H9 (cell line): ENCODE data around the gene MEG3. TPM values are rescaled to one million over a fixed set of nuclear protein-coding genes. Genes with fewer than 3 reads are reported as not detected.

Source experiments
- DNase-seq: peaks from one replicate; pipeline ENCODE4 v3.0.0-alpha.2; 2017
- H2AFZ ChIP-seq: one replicate; pipeline ENCODE4 v1.6.1; 2013; ENCODE audit warnings: mild to moderate bottlenecking, low read length, control low read depth, moderate library complexity
- H2AK5ac ChIP-seq: 2 replicates; pipeline ENCODE4 v1.6.1; 2013; ENCODE audit warnings: low read length, control low read depth, mixed read lengths; ENCODE audit not compliant: insufficient read length
- H2BK120ac ChIP-seq: one replicate; pipeline ENCODE4 v1.6.1; 2013; ENCODE audit warnings: low read depth, mild to moderate bottlenecking, low read length, control low read depth, inconsistent platforms; ENCODE audit not compliant: poor library complexity, severe bottlenecking
- H2BK12ac ChIP-seq: 2 replicates; pipeline ENCODE4 v1.6.1; 2013; ENCODE audit warnings: low read length, control low read depth, mixed read lengths, low read depth; ENCODE audit not compliant: insufficient read length
- H2BK15ac ChIP-seq: 2 replicates; pipeline ENCODE4 v1.6.1; 2013; ENCODE audit warnings: low read depth, low read length, control low read depth
- H2BK20ac ChIP-seq: one replicate; pipeline ENCODE4 v1.6.1; 2013; ENCODE audit warnings: low read depth, mild to moderate bottlenecking, low read length, control low read depth, inconsistent platforms; ENCODE audit not compliant: poor library complexity, severe bottlenecking
- H2BK5ac ChIP-seq: 2 replicates; pipeline ENCODE4 v1.6.1; 2013; ENCODE audit warnings: low read length, control low read depth, mixed read lengths; ENCODE audit not compliant: insufficient read length
- H3K14ac ChIP-seq: 2 replicates; pipeline ENCODE4 v1.6.1; 2013; ENCODE audit warnings: low read length, control low read depth; ENCODE audit not compliant: insufficient read depth
- H3K18ac ChIP-seq: 2 replicates; pipeline ENCODE4 v1.6.1; 2013; ENCODE audit warnings: low read depth, mild to moderate bottlenecking, mixed read lengths, low read length, control low read depth; ENCODE audit not compliant: insufficient read length
- H3K23ac ChIP-seq: 2 replicates; pipeline ENCODE4 v1.6.1; 2013; ENCODE audit warnings: low read length, control low read depth, mixed read lengths, low read depth; ENCODE audit not compliant: insufficient read length
- H3K23me2 ChIP-seq: 2 replicates; pipeline ENCODE4 v1.6.1; 2013; ENCODE audit warnings: low read depth, mild to moderate bottlenecking, mixed read lengths, low read length, control low read depth; ENCODE audit not compliant: insufficient read length, poor library complexity, severe bottlenecking
- H3K27ac ChIP-seq: 2 replicates; pipeline ENCODE4 v1.5.1; 2013; ENCODE audit warnings: low read length, control low read depth, mixed read lengths, low read depth; ENCODE audit not compliant: insufficient read length
- H3K27me3 ChIP-seq: 2 replicates; pipeline ENCODE4 v1.6.1; 2013; ENCODE audit warnings: low read length, control low read depth, inconsistent platforms; ENCODE audit not compliant: insufficient read depth
- H3K4ac ChIP-seq: 2 replicates; pipeline ENCODE4 v1.6.1; 2013; ENCODE audit warnings: low read depth, mild to moderate bottlenecking, control low read depth, inconsistent platforms, low read length, moderate library complexity
- H3K4me1 ChIP-seq: 2 replicates; pipeline ENCODE4 v1.6.1; 2013; ENCODE audit warnings: low read length, control low read depth, inconsistent platforms; ENCODE audit not compliant: insufficient read depth
- H3K4me2 ChIP-seq: 2 replicates; pipeline ENCODE4 v1.6.1; 2013; ENCODE audit warnings: low read length, control low read depth, mixed read lengths; ENCODE audit not compliant: insufficient read length, insufficient read depth
- H3K56ac ChIP-seq: 2 replicates; pipeline ENCODE4 v1.6.1; 2013; ENCODE audit warnings: low read depth, mild to moderate bottlenecking, mixed read lengths, low read length, control low read depth; ENCODE audit not compliant: insufficient read length
- H3K79me1 ChIP-seq: 2 replicates; pipeline ENCODE4 v1.6.1; 2013; ENCODE audit warnings: low read depth, mild to moderate bottlenecking, moderate library complexity, low read length, control low read depth, inconsistent platforms; ENCODE audit not compliant: insufficient read depth, poor library complexity, severe bottlenecking
- H3K79me2 ChIP-seq: 2 replicates; pipeline ENCODE4 v1.6.1; 2013; ENCODE audit warnings: low read length, control low read depth, inconsistent platforms; ENCODE audit not compliant: insufficient read depth
- H3K9ac ChIP-seq: 2 replicates; pipeline ENCODE4 v1.6.1; 2013; ENCODE audit warnings: low read length, control low read depth, mixed read lengths; ENCODE audit not compliant: insufficient read length; ENCODE audit errors: extremely low read depth
- H3K9me3 ChIP-seq: one replicate; pipeline ENCODE4 v1.6.1; 2013; ENCODE audit warnings: low read depth, low read length, inconsistent platforms; ENCODE audit not compliant: control insufficient read depth
- H3T11ph ChIP-seq: one replicate; pipeline ENCODE4 v1.6.1; 2013; ENCODE audit warnings: mild to moderate bottlenecking, low read length, control low read depth, inconsistent platforms
- H4K20me1 ChIP-seq: one replicate; pipeline ENCODE4 v1.6.1; 2013; ENCODE audit not compliant: control insufficient read depth, insufficient read length, insufficient read depth
- H4K5ac ChIP-seq: 2 replicates; pipeline ENCODE4 v1.6.1; 2013; ENCODE audit warnings: low read depth, mild to moderate bottlenecking, mixed read lengths, low read length, control low read depth; ENCODE audit not compliant: insufficient read length
- H4K8ac ChIP-seq: replicated peaks from 2 replicates; pipeline ENCODE4 v1.6.1; 2013; ENCODE audit warnings: low read length, control low read depth, mixed read lengths, low read depth; ENCODE audit not compliant: insufficient read length
- H4K91ac ChIP-seq: 2 replicates; pipeline ENCODE4 v1.6.1; 2013; ENCODE audit warnings: low read depth, mild to moderate bottlenecking, moderate library complexity, mixed read lengths, low read length, control low read depth; ENCODE audit not compliant: insufficient read length
- H3K27ac Mint-ChIP-seq, 3 experiments: 2 replicates in 2 of 3; 3 replicates in 1 of 3; pipeline ENCODE4 v1.8.0; 2020 to 2021; ENCODE audit warnings: mixed read lengths in 3 of 3, mild to moderate bottlenecking in 1 of 3, moderate library complexity in 1 of 3
- H3K27me3 Mint-ChIP-seq: 2 replicates; pipeline ENCODE4 v1.8.0; 2021; ENCODE audit warnings: low read depth, mild to moderate bottlenecking, moderate library complexity, mixed read lengths
- H3K36me3 Mint-ChIP-seq, 3 experiments: 2 replicates in 2 of 3; 3 replicates in 1 of 3; pipeline ENCODE4 v1.8.0; 2020 to 2021; ENCODE audit warnings: low read depth in 3 of 3, mixed read lengths in 3 of 3; ENCODE audit not compliant: insufficient read depth in 1 of 3
- H3K4me1 Mint-ChIP-seq, 2 experiments: 2 replicates each; pipeline ENCODE4 v1.8.0; 2020; ENCODE audit warnings: mixed read lengths in 2 of 2
- H3K4me3 Mint-ChIP-seq, 2 experiments: 2 replicates in 1 of 2; 3 replicates in 1 of 2; pipeline ENCODE4 v1.8.0; 2020 to 2021; ENCODE audit warnings: mild to moderate bottlenecking in 2 of 2, mixed read lengths in 2 of 2, moderate library complexity in 1 of 2
- H3K9me3 Mint-ChIP-seq, 2 experiments: 2 replicates in 1 of 2; 3 replicates in 1 of 2; pipeline ENCODE4 v1.8.0; 2020; ENCODE audit warnings: mild to moderate bottlenecking in 2 of 2, mixed read lengths in 2 of 2, moderate library complexity in 1 of 2
- whole genome bisulfite sequencing: extraction: QIAGEN DNeasy Blood & Tissue Kit; methylation state at CpG from one replicate; pipeline ENCODE4 v1.1.7; 2013; ENCODE audit warnings: missing lambda C conversion rate, low lambda C conversion rate, mixed read lengths; ENCODE audit not compliant: insufficient read length; ENCODE audit errors: extremely low coverage; 5-methylcytosine and 5-hydroxymethylcytosine counted together
- total RNA-seq: library from RNA; stranded (reverse); gene quantifications from 2 replicates; pipeline ENCODE4 v1.2.1, GENCODE V29; 2021
- TF ChIP-seq, protein P1 (sequence below): fragments of 200-600 bp; sonication (generic); conservative IDR thresholded peaks from 3 replicates; pipeline ENCODE4 v1.8.0; 2021; ENCODE audit warnings: antibody characterized with exemption, mild to moderate bottlenecking

The MEG3 gene
- total RNA-seq, 1 experiment from 2014 or later, result 0.52 TPM

DNA sequence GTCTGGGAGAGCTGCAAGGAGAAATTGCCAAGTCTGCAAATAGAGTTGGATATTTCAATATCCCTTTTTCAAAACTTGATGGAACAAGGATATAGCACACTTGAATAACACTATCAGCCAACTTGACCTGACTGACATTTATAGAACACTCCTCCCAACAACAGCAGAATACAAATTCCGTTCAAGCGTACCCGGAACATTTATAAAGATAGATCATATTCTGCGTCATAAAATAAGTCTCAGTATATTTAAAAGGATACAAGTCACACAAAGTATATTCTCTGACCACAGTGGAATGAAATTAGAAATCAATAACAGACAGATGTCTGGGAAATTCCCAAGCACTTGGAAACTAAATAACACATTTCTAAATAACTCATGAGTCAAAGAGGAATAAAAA lies 29.0 kb upstream of the MEG3 start:
- Histone ChIP-seq H2BK15ac (no peak overlapping the region), H2BK12ac (no peak overlapping the region), H3K23me2 (no peaks in the 10 kb centered on the region), H3K14ac (no peak overlapping the region), H3K4me1 (no peaks in the 10 kb centered on the region; the same call in 1 of the 2 replicates), H3K23ac (no peak overlapping the region), H2BK120ac (no peak overlapping the region), H2AK5ac (no peak overlapping the region), H3K79me1 (no peaks in the 10 kb centered on the region), H2BK5ac (no peak overlapping the region), H3K18ac (no peak overlapping the region), H4K8ac (no peak overlapping the region), H4K5ac (no peak overlapping the region), H3K27ac (no peak overlapping the region), H2AFZ (no peak overlapping the region), H3K27me3 (no peaks in the 10 kb centered on the region), H3K4me2 (no peak overlapping the region), H3K79me2 (no peaks in the 10 kb centered on the region), H3K9me3 (no peaks in the 10 kb centered on the region), H3K56ac (no peak overlapping the region), H4K91ac (no peak overlapping the region), H3K4ac (no peak overlapping the region), H4K20me1 (no peaks in the 10 kb centered on the region), H2BK20ac (no peak overlapping the region), H3K9ac (no peak overlapping the region), H3T11ph (no peak overlapping the region)
- TF ChIP-seq, protein P1, sequence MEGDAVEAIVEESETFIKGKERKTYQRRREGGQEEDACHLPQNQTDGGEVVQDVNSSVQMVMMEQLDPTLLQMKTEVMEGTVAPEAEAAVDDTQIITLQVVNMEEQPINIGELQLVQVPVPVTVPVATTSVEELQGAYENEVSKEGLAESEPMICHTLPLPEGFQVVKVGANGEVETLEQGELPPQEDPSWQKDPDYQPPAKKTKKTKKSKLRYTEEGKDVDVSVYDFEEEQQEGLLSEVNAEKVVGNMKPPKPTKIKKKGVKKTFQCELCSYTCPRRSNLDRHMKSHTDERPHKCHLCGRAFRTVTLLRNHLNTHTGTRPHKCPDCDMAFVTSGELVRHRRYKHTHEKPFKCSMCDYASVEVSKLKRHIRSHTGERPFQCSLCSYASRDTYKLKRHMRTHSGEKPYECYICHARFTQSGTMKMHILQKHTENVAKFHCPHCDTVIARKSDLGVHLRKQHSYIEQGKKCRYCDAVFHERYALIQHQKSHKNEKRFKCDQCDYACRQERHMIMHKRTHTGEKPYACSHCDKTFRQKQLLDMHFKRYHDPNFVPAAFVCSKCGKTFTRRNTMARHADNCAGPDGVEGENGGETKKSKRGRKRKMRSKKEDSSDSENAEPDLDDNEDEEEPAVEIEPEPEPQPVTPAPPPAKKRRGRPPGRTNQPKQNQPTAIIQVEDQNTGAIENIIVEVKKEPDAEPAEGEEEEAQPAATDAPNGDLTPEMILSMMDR, result no peak
- DNase-seq, result no peak
- H3K27me3 Mint-ChIP-seq, result peaks cover 2% of the 10 kb centered on the region
- no CpG with 5 or more reads among the region's 4 CpGs for WGBS
- no peak overlapping the region for H3K4me3 Mint-ChIP-seq
- no peak overlapping the region for H3K27ac Mint-ChIP-seq
- H3K4me1 Mint-ChIP-seq, result peaks cover 14 to 18% of the 10 kb centered on the region in 2 experiments
- no peaks in the 10 kb centered on the region for H3K9me3 Mint-ChIP-seq
- no peaks in the 10 kb centered on the region for H3K36me3 Mint-ChIP-seq
